22Rv1 (cell line): ENCODE data around the gene ENAH.

Experiments
- CTCF ChIP-seq: fragments of 450-650 bp; IDR thresholded peaks from 2 replicates; pipeline ENCODE4 v1.5.1; 2017; ENCODE audit warnings: mild to moderate bottlenecking
- ZFX ChIP-seq: fragments of 450-650 bp; IDR thresholded peaks from 2 replicates; pipeline ENCODE4 v1.6.1; 2017; ENCODE audit warnings: antibody characterized with exemption, borderline replicate concordance

GRCh38 chr1:225611537-225612223 lies 41.2 kb downstream of the ENAH start:
- TF ChIP-seq CTCF (no peak), ZFX (no peak)
